GM12878 (cell line): ENCODE measurements around the gene FANK1. TPM values are rescaled to one million over a fixed set of nuclear protein-coding genes. Genes with fewer than 3 reads are reported as not detected.

Experiments used
- ATAC-seq: fragments of 200-7000 bp; cut with Tn5 transposase; 3 replicates; pipeline ENCODE4 v1.9.1; 2020; ENCODE audit warnings: mild to moderate bottlenecking, moderate library complexity
- BruUV-seq: library from RNA; stranded (reverse); fragments of 400-500 nt; replicated peaks from 2 replicates; lab custom pipeline; 2021; lab: Mats Ljungman, UMichigan
- CTCF ChIA-PET: fragments of 300-600 bp; sonication (Branson Sonifier 250); formaldehyde crosslinking; extraction: SDS; loops from one replicate; lab custom pipeline; 2021; ENCODE audit warnings: inconsistent platforms; lab: Yijun Ruan, JAX
- POLR2A ChIA-PET: fragments of 350-600 bp; formaldehyde crosslinking; extraction: SDS; loops from one replicate; lab custom pipeline; 2021; ENCODE audit warnings: inconsistent platforms; lab: Charles Lee
- RAD21 ChIA-PET: fragments of 300-600 bp; sonication (Branson Sonifier 250); formaldehyde crosslinking; loops from one replicate; lab custom pipeline; 2023; ENCODE audit warnings: antibody characterized with exemption; ENCODE audit not compliant: unreplicated experiment; lab: Charles Lee
- SMC1A ChIA-PET: fragments of 300-600 bp; sonication (Branson Sonifier 250); formaldehyde crosslinking; loops from one replicate; lab custom pipeline; 2023; ENCODE audit not compliant: unreplicated experiment, uncharacterized antibody; lab: Charles Lee
- DNase-seq: peaks from one replicate; pipeline ENCODE4 v3.0.0-alpha.2; 2011; ENCODE audit warnings: low read depth, low spot score
- FAIRE-seq: peaks from 3 replicates; lab custom pipeline; 2011; peaks lifted over from hg19 to GRCh38; lab: Jason Lieb, UNC
- H2AFZ ChIP-seq: 2 replicates; pipeline ENCODE4 v1.6.0; 2011; ENCODE audit warnings: low read depth, low read length, control low read depth; ENCODE audit not compliant: control insufficient read depth
- H3K27ac ChIP-seq: 2 replicates; pipeline ENCODE4 v1.5.1; 2011; ENCODE audit warnings: control low read depth; ENCODE audit not compliant: control insufficient read depth, insufficient read depth
- H3K27me3 ChIP-seq, 2 experiments: replicated peaks in 1 of 2; 2 replicates each; pipeline versions ENCODE4 v1.6.0 to v1.6.1; 2011; ENCODE audit warnings: low read length in 1 of 2; ENCODE audit not compliant: control insufficient read depth in 2 of 2, insufficient read depth in 2 of 2
- H3K36me3 ChIP-seq, 2 experiments: 2 replicates each; pipeline ENCODE4 v1.5.1; 2011; ENCODE audit warnings: low read length in 1 of 2; ENCODE audit not compliant: control insufficient read depth in 2 of 2, insufficient read depth in 2 of 2
- H3K4me1 ChIP-seq: 2 replicates; pipeline ENCODE4 v1.6.1; 2011; ENCODE audit warnings: mild to moderate bottlenecking, low read length, moderate library complexity, mixed read lengths; ENCODE audit not compliant: control insufficient read depth, insufficient read depth
- H3K4me2 ChIP-seq: 2 replicates; pipeline ENCODE4 v1.6.0; 2011; ENCODE audit warnings: control low read depth; ENCODE audit not compliant: control insufficient read depth, insufficient read depth
- H3K4me3 ChIP-seq: fragments of 200-600 bp; sonication (generic); 2 replicates; pipeline ENCODE4 v1.5.1; 2016
- H3K79me2 ChIP-seq: 2 replicates; pipeline ENCODE4 v1.6.0; 2011; ENCODE audit warnings: low read length; ENCODE audit not compliant: control insufficient read depth, insufficient read depth
- H3K9ac ChIP-seq: 2 replicates; pipeline ENCODE4 v1.8.0; 2011; ENCODE audit warnings: low read length, control low read depth, mixed read lengths; ENCODE audit not compliant: control insufficient read depth, insufficient read depth
- H3K9me3 ChIP-seq: replicated peaks from 3 replicates; pipeline ENCODE4 v1.5.1; 2011; ENCODE audit warnings: mild to moderate bottlenecking, low read length; ENCODE audit not compliant: control insufficient read depth, insufficient read depth
- H4K20me1 ChIP-seq: 2 replicates; pipeline ENCODE4 v1.6.0; 2011; ENCODE audit not compliant: control insufficient read depth, insufficient read depth
- BCL11A ChIP-seq: IDR thresholded peaks from 2 replicates; pipeline ENCODE4 v1.6.1; 2011; ENCODE audit warnings: low read depth, low read length
- GABPA ChIP-seq: IDR thresholded peaks from 2 replicates; pipeline ENCODE4 v1.6.1; 2014; ENCODE audit warnings: antibody characterized with exemption, low read depth, mild to moderate bottlenecking, inconsistent platforms
- IKZF2 ChIP-seq, 2 experiments: fragments of 450-650 bp; IDR thresholded peaks; 2 replicates each; pipeline ENCODE4 v1.6.1; 2017; ENCODE audit warnings: mild to moderate bottlenecking in 2 of 2, moderate library complexity in 2 of 2
- IRF4 ChIP-seq: IDR thresholded peaks from 2 replicates; pipeline ENCODE4 v1.6.1; 2011; ENCODE audit warnings: low read depth, low read length
- KLF5 ChIP-seq: fragments of 450-650 bp; IDR thresholded peaks from 2 replicates; pipeline ENCODE4 v1.6.1; 2014; ENCODE audit warnings: mild to moderate bottlenecking; ENCODE audit not compliant: partially characterized antibody
- MTA3 ChIP-seq: IDR thresholded peaks from 2 replicates; pipeline ENCODE4 v1.6.1; 2012; ENCODE audit warnings: low read length, inconsistent platforms, borderline replicate concordance
- NBN ChIP-seq: fragments of 450-650 bp; IDR thresholded peaks from 2 replicates; pipeline ENCODE4 v1.6.1; 2016
- NFXL1 ChIP-seq: fragments of 450-650 bp; IDR thresholded peaks from 2 replicates; pipeline ENCODE4 v1.6.1; 2017; ENCODE audit warnings: antibody characterized with exemption, mild to moderate bottlenecking, borderline replicate concordance
- NFYA ChIP-seq: IDR thresholded peaks from 2 replicates; pipeline ENCODE4 v1.6.1; 2011; ENCODE audit warnings: low read depth, mild to moderate bottlenecking, low read length, improper control_type of control experiment, borderline replicate concordance
- NRF1 ChIP-seq: conservative IDR thresholded peaks from 2 replicates; pipeline ENCODE4 v1.6.1; 2011; ENCODE audit warnings: mild to moderate bottlenecking, low read depth, low read length, improper control_type of control experiment
- PML ChIP-seq: IDR thresholded peaks from 2 replicates; pipeline ENCODE4 v1.6.1; 2012; ENCODE audit warnings: low read length, inconsistent platforms
- RBBP5 ChIP-seq: fragments of 200-600 bp; sonication (generic); conservative IDR thresholded peaks from 2 replicates; pipeline ENCODE4 v1.6.1; 2016
- SKIL ChIP-seq: fragments of 450-650 bp; IDR thresholded peaks from 2 replicates; pipeline ENCODE4 v1.6.1; 2017; ENCODE audit warnings: mild to moderate bottlenecking, low read depth, inconsistent platforms; ENCODE audit not compliant: poor library complexity, severe bottlenecking
- TAF1 ChIP-seq: IDR thresholded peaks from 2 replicates; pipeline ENCODE4 v1.6.1; 2011; ENCODE audit warnings: mild to moderate bottlenecking, low read depth, low read length, borderline replicate concordance
- WGBS: methylation state at CpG from one replicate; pipeline ENCODE4 v1.1.6; 2016; ENCODE audit warnings: low lambda C conversion rate; ENCODE audit not compliant: insufficient replicate concordance, insufficient coverage; ENCODE audit errors: missing lambda C conversion rate; 5-methylcytosine and 5-hydroxymethylcytosine counted together
- in situ Hi-C: fragments of 300-500 bp; cut with MboI; formaldehyde crosslinking; loops from 9 replicates; pipeline ENCODE4 v1.14.3; 2018; ENCODE audit warnings: mixed read lengths
- intact Hi-C: fragments of 100-400 bp; cut with micrococcal nuclease; formaldehyde crosslinking; loops from one replicate; pipeline ENCODE4 v1.14.2; 2022; ENCODE audit not compliant: unreplicated experiment
- polyA plus RNA-seq, 11 experiments: library from polyadenylated mRNA; depleted of rRNA in 4 of 11; unstranded in 6 of 11; stranded (reverse) in 5 of 11; fragments of >200 nt; fragmentation: Nextera tagmentation in 4 of 11; fragmentation: Illumina TruSeq in 1 of 11; extraction: Ambion mirVana in 4 of 11; extraction: Trizol in 1 of 11; gene quantifications; 1 replicate in 1 of 11; 2 replicates in 10 of 11; pipeline versions ENCODE4 v1.2.1 to v1.2.3, GENCODE V29; 2011 to 2016; ENCODE audit warnings: inconsistent platforms in 2 of 11, missing spikeins in 2 of 11, low read depth in 1 of 11
- total RNA-seq, 4 experiments: library from RNA; depleted of rRNA in 3 of 4; stranded (reverse); fragments of >200 nt in 3 of 4; fragmentation: Illumina TruSeq in 1 of 4; extraction: Trizol in 1 of 4; gene quantifications; 2 replicates each; pipeline versions ENCODE4 v1.2.1 to v1.2.3, GENCODE V29; 2013 to 2021
- TF ChIP-seq, protein P1 (sequence below): fragments of 450-650 bp; IDR thresholded peaks from 2 replicates; pipeline ENCODE4 v1.6.1; 2017; ENCODE audit warnings: borderline replicate concordance
- TF ChIP-seq, protein P2 (sequence below): fragments of 450-650 bp; formaldehyde crosslinking; IDR thresholded peaks from 2 replicates; pipeline ENCODE4 v1.5.0; 2022; ENCODE audit warnings: mild to moderate bottlenecking, missing genetic modification characterization

The FANK1 gene
- total and polyA plus RNA-seq, 10 of the 15 experiments (the other 5 are each of a cell fraction or from before 2014, with no cell fraction given) = 0.07 to 0.16 (median 0.13) TPM; not detected in 6

DNA sequence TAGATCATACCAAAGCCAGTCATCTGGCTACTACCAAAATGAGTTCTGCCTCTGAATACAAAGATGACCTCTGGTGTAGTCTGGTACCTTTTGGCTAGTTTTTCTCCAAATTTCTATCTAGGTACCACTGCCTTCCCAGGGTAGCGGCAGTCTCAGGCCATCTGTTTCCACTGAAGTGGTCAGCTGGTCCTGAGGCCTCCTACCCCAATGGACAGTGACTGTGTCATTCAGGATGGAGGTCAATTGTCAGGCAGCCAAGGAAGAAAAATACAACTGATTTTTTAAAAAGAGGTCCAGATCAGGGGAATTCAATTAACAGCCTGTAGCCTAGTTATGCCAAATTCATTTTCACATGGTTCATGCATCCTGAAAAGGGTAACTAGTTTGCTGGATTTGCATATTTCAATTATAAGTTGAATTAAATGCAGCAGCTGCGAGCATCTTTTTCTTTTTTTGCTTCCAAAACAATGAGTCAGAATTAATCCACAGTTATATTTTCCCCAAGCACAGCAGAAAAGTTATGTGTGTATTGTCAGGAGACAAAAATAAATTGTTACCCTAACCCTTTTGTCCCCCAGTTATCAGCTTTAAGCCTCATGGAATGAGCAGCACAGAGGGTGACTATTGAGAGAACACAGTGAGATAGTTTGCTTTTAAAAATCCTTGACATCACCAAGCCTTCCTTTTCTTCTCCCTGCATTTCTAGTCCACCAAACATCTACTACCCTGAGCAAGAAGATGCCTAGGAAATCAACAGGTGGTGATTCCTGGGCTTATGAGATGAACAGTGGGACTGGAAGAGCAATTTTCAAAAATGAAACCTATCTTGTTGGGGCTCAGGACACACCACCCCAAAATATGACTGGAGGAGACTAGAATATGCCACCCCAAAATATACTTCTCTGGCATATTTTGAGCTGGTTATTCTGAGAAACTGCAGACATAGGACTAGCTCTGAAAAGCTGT lies 45.3 kb upstream of the FANK1 start (continued):
- TF ChIP-seq NFYA (no peak), PML (no peak)

- Histone ChIP-seq H3K4me2 (no peak overlapping the region), H4K20me1 (no peaks in the 10 kb centered on the region), H3K79me2 (no peaks in the 10 kb centered on the region), H2AFZ (no peak overlapping the region), H3K4me1 (no peaks in the 10 kb centered on the region), H3K9me3 (no peaks in the 10 kb centered on the region), H3K9ac (no peak overlapping the region), H3K4me3 (no peak overlapping the region), H3K27ac (no peak overlapping the region), H3K36me3 (no peaks in the 10 kb centered on the region; a peak in 1 of 4 replicates), H3K27me3 (no peaks in the 10 kb centered on the region)
- DNase-seq = no peak
- no TSS peak for BruUV-seq
- no peak for ATAC-seq
- intact Hi-C loops = no loop called here
- CTCF ChIA-PET = no interaction called here
- SMC1A ChIA-PET = no interaction called here
- FAIRE-seq = no peak
- WGBS = 98% methylated on average over 7 of the region's 7 CpGs
- POLR2A ChIA-PET = no interaction called here
- in situ Hi-C loops = no loop called here
- RAD21 ChIA-PET = no interaction called here
- TF ChIP-seq, protein P1, sequence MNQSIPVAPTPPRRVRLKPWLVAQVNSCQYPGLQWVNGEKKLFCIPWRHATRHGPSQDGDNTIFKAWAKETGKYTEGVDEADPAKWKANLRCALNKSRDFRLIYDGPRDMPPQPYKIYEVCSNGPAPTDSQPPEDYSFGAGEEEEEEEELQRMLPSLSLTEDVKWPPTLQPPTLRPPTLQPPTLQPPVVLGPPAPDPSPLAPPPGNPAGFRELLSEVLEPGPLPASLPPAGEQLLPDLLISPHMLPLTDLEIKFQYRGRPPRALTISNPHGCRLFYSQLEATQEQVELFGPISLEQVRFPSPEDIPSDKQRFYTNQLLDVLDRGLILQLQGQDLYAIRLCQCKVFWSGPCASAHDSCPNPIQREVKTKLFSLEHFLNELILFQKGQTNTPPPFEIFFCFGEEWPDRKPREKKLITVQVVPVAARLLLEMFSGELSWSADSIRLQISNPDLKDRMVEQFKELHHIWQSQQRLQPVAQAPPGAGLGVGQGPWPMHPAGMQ = no peak
- no peak for TF ChIP-seq IKZF2 (IDR thresholded peaks at IDR 0.05)
- TF ChIP-seq, protein P2, sequence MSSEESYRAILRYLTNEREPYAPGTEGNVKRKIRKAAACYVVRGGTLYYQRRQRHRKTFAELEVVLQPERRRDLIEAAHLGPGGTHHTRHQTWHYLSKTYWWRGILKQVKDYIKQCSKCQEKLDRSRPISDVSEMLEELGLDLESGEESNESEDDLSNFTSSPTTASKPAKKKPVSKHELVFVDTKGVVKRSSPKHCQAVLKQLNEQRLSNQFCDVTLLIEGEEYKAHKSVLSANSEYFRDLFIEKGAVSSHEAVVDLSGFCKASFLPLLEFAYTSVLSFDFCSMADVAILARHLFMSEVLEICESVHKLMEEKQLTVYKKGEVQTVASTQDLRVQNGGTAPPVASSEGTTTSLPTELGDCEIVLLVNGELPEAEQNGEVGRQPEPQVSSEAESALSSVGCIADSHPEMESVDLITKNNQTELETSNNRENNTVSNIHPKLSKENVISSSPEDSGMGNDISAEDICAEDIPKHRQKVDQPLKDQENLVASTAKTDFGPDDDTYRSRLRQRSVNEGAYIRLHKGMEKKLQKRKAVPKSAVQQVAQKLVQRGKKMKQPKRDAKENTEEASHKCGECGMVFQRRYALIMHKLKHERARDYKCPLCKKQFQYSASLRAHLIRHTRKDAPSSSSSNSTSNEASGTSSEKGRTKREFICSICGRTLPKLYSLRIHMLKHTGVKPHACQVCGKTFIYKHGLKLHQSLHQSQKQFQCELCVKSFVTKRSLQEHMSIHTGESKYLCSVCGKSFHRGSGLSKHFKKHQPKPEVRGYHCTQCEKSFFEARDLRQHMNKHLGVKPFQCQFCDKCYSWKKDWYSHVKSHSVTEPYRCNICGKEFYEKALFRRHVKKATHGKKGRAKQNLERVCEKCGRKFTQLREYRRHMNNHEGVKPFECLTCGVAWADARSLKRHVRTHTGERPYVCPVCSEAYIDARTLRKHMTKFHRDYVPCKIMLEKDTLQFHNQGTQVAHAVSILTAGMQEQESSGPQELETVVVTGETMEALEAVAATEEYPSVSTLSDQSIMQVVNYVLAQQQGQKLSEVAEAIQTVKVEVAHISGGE (CRISPR knock-in tag) = no peak
- TF ChIP-seq TAF1 = no peak
- TF ChIP-seq NBN = no peak
- no peak for TF ChIP-seq NFXL1
- no peak for TF ChIP-seq BCL11A
- TF ChIP-seq SKIL = no peak
- TF ChIP-seq IRF4 = no peak
- no peak for TF ChIP-seq MTA3
- no peak for TF ChIP-seq NRF1
- TF ChIP-seq RBBP5 = no peak
- no peak for TF ChIP-seq KLF5
- TF ChIP-seq GABPA = no peak
Measured at GRCh38 chr10:125852487-125852886, 43.9 kb upstream of the FANK1 start.
